ENCODE measurements around the gene PGRMC1. TPM values are rescaled to one million over a fixed set of nuclear protein-coding genes. Genes with fewer than 3 reads are reported as not detected.

The PGRMC1 gene
- total RNA-seq (100 to 1,000 TPM; 165 to 745 (median 258) TPM), polyA plus RNA-seq (100 to 1,000 TPM in 2 of 3 donors, 10 to 100 TPM in 1; 82.8 to 637 (median 141) TPM)
- long read RNA-seq, donor 1, transcript PGRMC1-201 (3 exons, 1,911 nt) = major isoform, 289 of 358 reads
- long read RNA-seq, donor 1, partial matches to known transcripts = 68 of 358 reads
- long read RNA-seq, donor 1, other reads (novel, unspliced or antisense) = 0 of 358 reads
- long read RNA-seq, donor 2, transcript PGRMC1-201 (3 exons, 1,911 nt) = major isoform, 207 of 793 reads
- long read RNA-seq, donor 2, partial matches to known transcripts = 570 of 793 reads
- long read RNA-seq, donor 2, other reads (novel, unspliced or antisense) = 15 of 793 reads
- long read RNA-seq, donor 3, transcript PGRMC1-201 (3 exons, 1,911 nt) = major isoform, 227 of 279 reads
- long read RNA-seq, donor 3, partial matches to known transcripts = 31 of 279 reads
- long read RNA-seq, donor 3, other reads (novel, unspliced or antisense) = 21 of 279 reads
- long read RNA-seq, donor 4, transcript PGRMC1-201 (3 exons, 1,911 nt) = major isoform, 233 of 244 reads
- long read RNA-seq, donor 4, partial matches to known transcripts = 7 of 244 reads
- long read RNA-seq, donor 4, other reads (novel, unspliced or antisense) = 3 of 244 reads
- long read RNA-seq, donor 5, transcript PGRMC1-201 (3 exons, 1,911 nt) = major isoform, 575 of 589 reads
- long read RNA-seq, donor 5, partial matches to known transcripts = 3 of 589 reads
- long read RNA-seq, donor 5, other reads (novel, unspliced or antisense) = 11 of 589 reads
- long read RNA-seq, donor 6, transcript PGRMC1-201 (3 exons, 1,911 nt) = major isoform, 52 of 59 reads
- long read RNA-seq, donor 6, partial matches to known transcripts = 3 of 59 reads
- long read RNA-seq, donor 6, other reads (novel, unspliced or antisense) = 3 of 59 reads
- long read RNA-seq, donor 7, transcript PGRMC1-201 (3 exons, 1,911 nt) = major isoform, 93 of 396 reads
- long read RNA-seq, donor 7, partial matches to known transcripts = 293 of 396 reads
- long read RNA-seq, donor 7, other reads (novel, unspliced or antisense) = 10 of 396 reads
- long read RNA-seq, donor 8, transcript PGRMC1-201 (3 exons, 1,911 nt) = major isoform, 234 of 642 reads
- long read RNA-seq, donor 8, partial matches to known transcripts = 374 of 642 reads
- long read RNA-seq, donor 8, other reads (novel, unspliced or antisense) = 34 of 642 reads
- long read RNA-seq, donor 9, transcript PGRMC1-201 (3 exons, 1,911 nt) = major isoform, 199 of 1,127 reads
- long read RNA-seq, donor 9, partial matches to known transcripts = 915 of 1,127 reads
- long read RNA-seq, donor 9, other reads (novel, unspliced or antisense) = 10 of 1,127 reads
- long read RNA-seq, donor 10, transcript PGRMC1-201 (3 exons, 1,911 nt) = major isoform, 50 of 57 reads
- long read RNA-seq, donor 10, partial matches to known transcripts = 0 of 57 reads
- long read RNA-seq, donor 10, other reads (novel, unspliced or antisense) = 7 of 57 reads

DNA sequence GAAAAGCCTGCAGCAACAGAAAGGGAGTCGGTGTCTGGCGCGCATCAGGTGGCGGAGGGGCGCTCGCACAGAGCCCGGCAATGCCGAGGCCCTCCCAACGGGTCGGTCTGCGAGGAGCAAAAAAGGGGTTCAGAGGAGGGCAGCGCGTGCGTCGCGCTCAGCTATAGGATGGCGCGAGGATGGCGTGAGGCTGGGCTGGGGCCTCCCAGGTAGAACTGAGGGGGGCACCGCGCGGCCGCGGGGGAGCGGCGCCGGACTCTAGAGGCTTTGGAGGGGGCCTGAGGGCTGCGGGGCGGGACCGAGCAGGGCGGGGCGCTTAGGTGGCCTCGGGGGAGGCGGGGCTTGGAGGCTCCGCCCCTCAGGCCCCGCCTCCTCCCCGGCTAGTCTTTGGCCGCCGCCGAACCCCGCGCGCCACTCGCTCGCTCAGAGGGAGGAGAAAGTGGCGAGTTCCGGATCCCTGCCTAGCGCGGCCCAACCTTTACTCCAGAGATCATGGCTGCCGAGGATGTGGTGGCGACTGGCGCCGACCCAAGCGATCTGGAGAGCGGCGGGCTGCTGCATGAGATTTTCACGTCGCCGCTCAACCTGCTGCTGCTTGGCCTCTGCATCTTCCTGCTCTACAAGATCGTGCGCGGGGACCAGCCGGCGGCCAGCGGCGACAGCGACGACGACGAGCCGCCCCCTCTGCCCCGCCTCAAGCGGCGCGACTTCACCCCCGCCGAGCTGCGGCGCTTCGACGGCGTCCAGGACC is at the start of gene PGRMC1:
Gene PGRMC1, plus strand, starts transcription at position 414 of the 751 bp plus-strand sequence. Its CDS starts 79 bp downstream, at position 493.
- H3K27ac ChIP-seq = peak within 1 kb of the TSS; percentile 72 to 88 (median 81)
- no peaks in the 10 kb centered on the region for H3K9me3 ChIP-seq (replicated peaks in 1 of 3)
- DNase-seq = peak; percentile 80 to 89 (median 82)
- intact Hi-C loops (cut with DNase I) = no loop called here
- H3K36me3 ChIP-seq (replicated peaks in 1 of 2) = no peaks in the 10 kb centered on the region
- 0 to 58% (median 12%) methylated on average over 13 to 78 of the region's 82 CpGs for WGBS, 4 donors
- H3K4me1 ChIP-seq (replicated peaks in 1 of 2) = peaks cover 0 to 4% of the 10 kb centered on the region in 2 donors
- TF ChIP-seq POLR2A (IDR thresholded peaks at IDR 0.05) (peak; percentile 81 to 91), CTCF (IDR thresholded peaks at IDR 0.05) (no peak)
- peak within 1 kb of the TSS; percentile 18 to 79 (median 51) for H3K4me3 ChIP-seq
- H3K27me3 ChIP-seq = peaks cover 2% of the 10 kb centered on the region

GRCh38 chrX:119186763-119187162 is 49.3 kb upstream of the PGRMC1 start:
- TF ChIP-seq POLR2A (IDR thresholded peaks at IDR 0.05) (no peak), CTCF (IDR thresholded peaks at IDR 0.05) (no peak)
- Histone ChIP-seq H3K4me3 (no peak overlapping the region), H3K4me1 (replicated peaks in 1 of 2) (no peaks in the 10 kb centered on the region), H3K27me3 (no peaks in the 10 kb centered on the region), H3K27ac (no peak overlapping the region), H3K36me3 (replicated peaks in 1 of 2) (no peaks in the 10 kb centered on the region), H3K9me3 (replicated peaks in 1 of 3) (no peaks in the 10 kb centered on the region)
- DNase-seq = no peak
- intact Hi-C loops (cut with DNase I) = no loop called here
- 69 to 78% (median 73%) methylated on average over 6 to 8 of the region's 8 CpGs for WGBS, 4 donors

DNA sequence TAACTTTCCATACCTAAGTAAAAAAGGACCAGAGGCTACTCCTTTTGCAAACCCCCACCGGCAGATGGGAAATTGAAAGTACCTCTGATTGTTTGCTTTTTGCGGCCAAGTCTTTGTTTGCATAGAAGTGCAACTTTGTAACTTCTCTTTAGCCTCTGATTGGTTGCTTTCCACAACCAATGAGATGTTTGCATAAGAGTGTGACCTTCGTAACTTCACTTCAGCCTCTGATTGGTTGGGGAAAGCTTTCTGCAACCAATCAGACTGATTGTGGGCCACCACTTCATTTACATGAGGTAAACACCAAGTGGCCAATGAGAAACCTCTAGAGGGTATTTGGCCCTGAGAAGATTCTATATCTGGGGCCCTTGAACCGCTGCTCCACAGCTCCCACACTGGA is 48.8 kb upstream of the PGRMC1 start:
- TF ChIP-seq CTCF (IDR thresholded peaks at IDR 0.05) (no peak), POLR2A (IDR thresholded peaks at IDR 0.05) (no peak)
- Histone ChIP-seq H3K9me3 (replicated peaks in 1 of 3) (no peaks in the 10 kb centered on the region), H3K27ac (no peak overlapping the region), H3K4me1 (replicated peaks in 1 of 2) (no peaks in the 10 kb centered on the region), H3K27me3 (no peaks in the 10 kb centered on the region), H3K4me3 (no peak overlapping the region), H3K36me3 (replicated peaks in 1 of 2) (no peaks in the 10 kb centered on the region)
- 76 to 92% (median 85%) methylated on average over 4 of the region's 4 CpGs for WGBS, 4 donors
- intact Hi-C loops (cut with DNase I) = no loop called here
- no peak for DNase-seq

Measured in adrenal gland (tissue), 19 donors.